Ammon's horn (tissue), 1 donor: ENCODE measurements around the gene TOR1A.
"Not testable (repeated sequence)": the region's sequence is repeated elsewhere in the genome, so short reads cannot be mapped to it uniquely, and the experiment has no call there.

Experiments used
- DNase-seq: peaks from one replicate; pipeline ENCODE4 v3.0.0-alpha.2; 2016; ENCODE audit warnings: low spot score

The TOR1A gene

GRCh38 chr9:129816501-129817435 is 7.2 kb downstream of the TOR1A start:
- DNase-seq, result no peak

DNA sequence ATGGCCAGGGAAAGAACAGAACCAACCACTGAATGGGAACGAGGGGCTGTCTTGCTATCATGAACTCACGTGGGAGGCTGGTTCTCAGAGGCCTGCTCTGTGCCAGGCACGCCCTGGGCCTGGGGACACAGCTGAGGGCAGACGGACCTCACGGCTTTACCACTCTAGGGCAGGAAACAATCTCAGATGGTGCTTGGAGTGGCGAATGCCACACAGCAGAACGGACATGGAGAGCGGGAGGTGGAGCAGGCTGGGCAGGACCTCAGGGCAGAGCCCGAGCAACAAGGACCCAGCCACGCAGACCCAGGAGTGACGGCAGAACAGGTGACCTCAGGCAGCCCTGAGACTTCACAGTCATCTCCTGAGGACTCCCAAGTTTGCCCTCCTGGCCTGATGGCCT is 8.7 kb downstream of the TOR1A start:
- no peak for DNase-seq

DNA sequence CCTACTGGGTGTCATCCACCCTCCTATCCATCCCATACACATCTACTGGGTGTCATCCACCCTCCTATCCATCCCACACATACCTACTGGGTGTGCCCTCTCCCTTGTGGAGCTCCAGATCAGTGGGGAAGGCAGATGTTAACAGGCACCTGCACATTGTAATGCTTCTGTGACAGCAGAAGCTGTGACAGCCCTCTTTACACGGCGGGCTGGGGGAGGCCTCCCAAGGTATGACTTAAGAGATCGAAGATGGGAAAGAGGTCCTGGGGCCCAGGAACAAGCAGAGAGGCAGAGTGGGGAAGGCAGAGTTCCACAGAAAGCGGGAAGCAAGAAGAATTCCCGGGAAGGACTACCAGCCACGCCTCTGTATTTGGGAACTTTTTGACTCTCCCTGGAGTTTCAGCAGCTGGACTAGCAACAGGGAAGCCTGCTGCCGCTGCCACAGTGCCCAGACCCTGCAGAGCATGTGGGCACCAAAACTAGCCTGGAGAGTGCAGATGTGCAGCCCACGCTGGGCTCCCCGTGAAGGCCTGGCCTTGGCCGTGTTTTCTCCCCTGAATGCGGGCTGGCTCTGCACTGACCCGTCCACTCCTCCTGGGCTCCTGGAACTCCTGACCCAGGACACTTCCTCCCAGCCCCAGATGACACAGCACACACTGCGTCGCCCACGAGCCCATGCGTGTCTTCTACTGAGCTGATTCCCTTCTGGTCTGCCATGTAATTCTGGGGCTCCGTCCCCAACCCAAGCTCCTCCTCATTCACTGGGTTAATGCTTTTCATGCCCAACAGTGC is 9.3 kb downstream of the TOR1A start:
- DNase-seq, result no peak

GRCh38 chr9:129813661-129814060 is 10.3 kb downstream of the TOR1A start:
- DNase-seq, result no peak

- DNase-seq, result no peak
These were observed 11.6 kb downstream of the TOR1A start for GRCh38 chr9:129812385-129812784.

- DNase-seq, result no peak
These were observed 12.0 kb downstream of the TOR1A start for GRCh38 chr9:129811967-129812363.

- no peak for DNase-seq
These were observed 13.1 kb downstream of the TOR1A start for GRCh38 chr9:129810788-129811187.

- no peak for DNase-seq
These were observed 13.8 kb downstream of the TOR1A start for GRCh38 chr9:129810116-129810515.

GRCh38 chr9:129809346-129809745 is 14.6 kb downstream of the TOR1A start:
- DNase-seq, result no peak

DNA sequence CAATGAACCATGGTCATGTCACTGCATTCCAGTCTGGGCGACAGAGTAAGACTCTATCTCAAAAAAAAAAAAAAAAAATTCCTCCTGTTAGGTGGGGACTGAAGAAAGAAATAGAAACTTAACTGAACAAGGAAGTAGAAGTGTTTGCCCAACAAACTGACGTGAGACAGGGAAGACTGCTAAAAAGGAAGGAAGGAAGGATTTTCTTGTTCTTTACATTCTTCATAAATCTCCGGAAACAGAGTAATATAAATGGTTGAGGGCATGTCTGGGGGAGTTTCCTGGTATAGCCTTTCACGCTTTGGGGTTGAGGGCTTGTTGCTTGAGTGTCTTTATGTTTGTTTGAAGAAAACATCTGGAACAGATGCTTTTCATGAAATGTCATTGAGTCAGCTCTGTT is 17.9 kb downstream of the TOR1A start:
- no peak for DNase-seq

- DNase-seq, result no peak
These were observed 20.3 kb downstream of the TOR1A start for GRCh38 chr9:129803676-129804060.

GRCh38 chr9:129802833-129803675 is 20.9 kb downstream of the TOR1A start, which contains the start of gene TOR1B:
TOR1B (plus strand) TSS chr9:129803184; CDS start chr9:129803213, 29 bp downstream.
- peak; percentile 97 for DNase-seq

DNA sequence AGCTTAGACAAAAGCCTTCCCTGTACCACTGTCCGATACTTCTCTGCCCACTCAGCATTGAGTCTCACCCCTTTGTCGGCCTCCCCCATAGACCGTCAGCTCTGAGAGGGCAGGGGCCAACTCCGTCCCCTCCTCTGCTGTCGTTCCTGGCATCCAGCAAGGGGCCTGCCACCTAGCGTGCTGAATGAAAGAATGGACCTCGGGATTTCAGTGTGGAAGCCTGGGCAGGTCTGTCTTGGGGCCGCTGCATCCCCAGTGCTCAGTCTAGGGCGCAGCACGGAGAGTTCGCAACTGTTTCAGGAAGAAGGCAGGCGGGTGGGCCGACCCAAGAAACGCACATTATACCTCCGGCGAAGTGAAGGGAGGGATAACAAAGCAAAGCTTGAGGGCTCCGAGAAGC is 22.4 kb downstream of the TOR1A start:
- DNase-seq, result no peak

GRCh38 chr9:129798973-129799372 is 25.0 kb downstream of the TOR1A start:
- no peak for DNase-seq

GRCh38 chr9:129796029-129796428 is 27.9 kb downstream of the TOR1A start:
- not testable (repeated sequence) for DNase-seq

GRCh38 chr9:129794549-129794948 is 29.4 kb downstream of the TOR1A start:
- no peak for DNase-seq

- DNase-seq, result no peak
These were observed 37.5 kb downstream of the TOR1A start for GRCh38 chr9:129786481-129786880.

GRCh38 chr9:129785866-129786265 is 38.1 kb downstream of the TOR1A start:
- no peak for DNase-seq

GRCh38 chr9:129784970-129785369 is 39.0 kb downstream of the TOR1A start:
- DNase-seq, result not testable (repeated sequence)

GRCh38 chr9:129783516-129784361 is 40.2 kb downstream of the TOR1A start:
- DNase-seq, result peak; percentile 67

- DNase-seq, result no peak
These were observed 42.0 kb downstream of the TOR1A start for GRCh38 chr9:129781981-129782380.
